Stimulated activated CD8-positive, alpha-beta memory T cell treated with anti-CD3 and anti-CD28 coated beads, Interleukin-7, amount 100 ng/mL, for 48 hours (primary cell): Measurements from ENCODE around the gene PCSK6.
"Not testable (repeated sequence)": the region's sequence is repeated elsewhere in the genome, so short reads cannot be mapped to it uniquely, and the experiment has no call there.

Experiments
- DNase-seq, 2 donors: peaks; one replicate each; pipeline ENCODE4 v3.0.0-alpha.2; 2020; ENCODE audit warnings: low read depth in 1 of 2; ENCODE audit errors: extremely low read depth in 1 of 2

Gene PCSK6

GRCh38 chr15:101386006-101386405, 103.5 kb downstream of the PCSK6 start:
- DNase-seq: no peak

- DNase-seq: no peak
These were observed 105.2 kb downstream of the PCSK6 start for GRCh38 chr15:101384276-101384675.

GRCh38 chr15:101382544-101382943, 107.0 kb downstream of the PCSK6 start:
- no peak for DNase-seq

- DNase-seq: no peak
These were observed 107.8 kb downstream of the PCSK6 start for GRCh38 chr15:101381671-101382212.

GRCh38 chr15:101380146-101380545, 109.4 kb downstream of the PCSK6 start:
- DNase-seq: no peak

- no peak for DNase-seq
These were observed 109.9 kb downstream of the PCSK6 start for GRCh38 chr15:101379647-101380046.

- DNase-seq: no peak
These were observed 110.6 kb downstream of the PCSK6 start for GRCh38 chr15:101378879-101379278.

GRCh38 chr15:101378171-101378755, 111.2 kb downstream of the PCSK6 start:
- no peak for DNase-seq

GRCh38 chr15:101376615-101377395, 112.7 kb downstream of the PCSK6 start:
- no peak for DNase-seq

- DNase-seq: not testable (repeated sequence)
These were observed 114.5 kb downstream of the PCSK6 start for GRCh38 chr15:101375006-101375405.

- DNase-seq: no peak
These were observed 115.2 kb downstream of the PCSK6 start for GRCh38 chr15:101374326-101374725.

GRCh38 chr15:101373577-101373976, 115.9 kb downstream of the PCSK6 start:
- DNase-seq: no peak

GRCh38 chr15:101372960-101373525, 116.5 kb downstream of the PCSK6 start:
- DNase-seq: no peak

- DNase-seq: no peak
These were observed 117.3 kb downstream of the PCSK6 start for GRCh38 chr15:101372149-101372577.

- no peak for DNase-seq
These were observed 118.0 kb downstream of the PCSK6 start for GRCh38 chr15:101371519-101371918.

GRCh38 chr15:101371081-101371480, 118.4 kb downstream of the PCSK6 start:
- no peak for DNase-seq

GRCh38 chr15:101370330-101371024, 119.0 kb downstream of the PCSK6 start:
- no peak for DNase-seq

- no peak for DNase-seq
These were observed 119.8 kb downstream of the PCSK6 start for GRCh38 chr15:101369676-101370075.

- no peak for DNase-seq
These were observed 120.5 kb downstream of the PCSK6 start for GRCh38 chr15:101368861-101369642.

- no peak for DNase-seq
These were observed 121.3 kb downstream of the PCSK6 start for GRCh38 chr15:101368086-101368780.
